Skin of body (tissue), 2 donors: ENCODE data around the gene WDTC1. TPM values are rescaled to one million over a fixed set of nuclear protein-coding genes. Genes with fewer than 3 reads are reported as not detected.

Source experiments
- DNase-seq: peaks from one replicate; lab custom pipeline; 2025; lab: John Stamatoyannopoulos, UW
- total RNA-seq: library from RNA; depleted of rRNA; stranded (reverse); fragments of >200 nt; gene quantifications from one replicate; pipeline ENCODE4 v1.2.3, GENCODE V29; 2014

Gene WDTC1
- total RNA-seq, 1 donor from 2014 or later: 17.8 TPM

GRCh38 chr1:27335506-27336422 lies 101.3 kb downstream of the WDTC1 start:
- DNase-seq: no peak

GRCh38 chr1:27336756-27337155 lies 102.3 kb downstream of the WDTC1 start:
- no peak for DNase-seq

GRCh38 chr1:27338751-27339150 lies 104.3 kb downstream of the WDTC1 start:
- no peak for DNase-seq

- no peak for DNase-seq
Measured at GRCh38 chr1:27339213-27339612, 104.8 kb downstream of the WDTC1 start.

- no peak for DNase-seq
Measured at GRCh38 chr1:27341525-27342252, 107.3 kb downstream of the WDTC1 start, which contains the start of gene SYTL1. TSS of gene SYTL1 (plus strand) at chr1:27342022. CDS start at chr1:27345335, 3,313 bp downstream.

GRCh38 chr1:27342391-27342777 lies 108.0 kb downstream of the WDTC1 start:
- no peak for DNase-seq

- no peak for DNase-seq
Measured at GRCh38 chr1:27342778-27343638, 108.6 kb downstream of the WDTC1 start.

- DNase-seq: no peak
Measured at GRCh38 chr1:27343639-27344025, 109.2 kb downstream of the WDTC1 start.

GRCh38 chr1:27345272-27345671 lies 110.8 kb downstream of the WDTC1 start:
- no peak for DNase-seq

- no peak for DNase-seq
Measured at GRCh38 chr1:27346357-27346756, 111.9 kb downstream of the WDTC1 start.

- no peak for DNase-seq
Measured at GRCh38 chr1:27346991-27347624, 112.7 kb downstream of the WDTC1 start.

GRCh38 chr1:27348861-27349783 lies 114.7 kb downstream of the WDTC1 start:
- no peak for DNase-seq

- DNase-seq: peak; percentile 31
Measured at GRCh38 chr1:27349784-27350662, 115.6 kb downstream of the WDTC1 start.

GRCh38 chr1:27350663-27351540 lies 116.5 kb downstream of the WDTC1 start:
- DNase-seq: peak; percentile 25

GRCh38 chr1:27351541-27352107 lies 117.2 kb downstream of the WDTC1 start:
- DNase-seq: no peak

- no peak for DNase-seq
Measured at GRCh38 chr1:27353166-27353565, 118.7 kb downstream of the WDTC1 start.

- DNase-seq: no peak
Measured at GRCh38 chr1:27353629-27354028, 119.2 kb downstream of the WDTC1 start.

GRCh38 chr1:27355683-27356082 lies 121.3 kb downstream of the WDTC1 start:
- no peak for DNase-seq
